Loucy (cell line): ENCODE results near the gene GALT.

ENCODE experiments used
- CTCF ChIP-seq: fragments of 200-600 bp; sonication (generic); conservative IDR thresholded peaks from 2 replicates; pipeline ENCODE4 v1.5.1; 2014; ENCODE audit warnings: mild to moderate bottlenecking, antibody characterized with exemption, low read length
- EZH2phosphoT487 ChIP-seq: fragments of 200-600 bp; IDR thresholded peaks from 2 replicates; pipeline ENCODE4 v1.6.1; 2018; ENCODE audit warnings: antibody characterized with exemption, mild to moderate bottlenecking, moderate library complexity, borderline replicate concordance

- TF ChIP-seq CTCF, result no peak
- no peak for TF ChIP-seq EZH2phosphoT487
These were observed 39.6 kb upstream of the GALT start for GRCh38 chr9:34606905-34607304.
